ENCODE results near the gene CELSR3. TPM values are rescaled to one million over a fixed set of nuclear protein-coding genes. Genes with fewer than 3 reads are reported as not detected.

Gene CELSR3
- total RNA-seq, 1 experiment from 2014 or later, result 7.7 TPM

GRCh38 chr3:48695393-48695753, 32.7 kb upstream of the CELSR3 start:
- CTCF ChIA-PET, result no interaction called here
- no peak for TF ChIP-seq SIN3A (IDR thresholded peaks at IDR 0.05; ENCODE audit: borderline replicate concordance, insufficient read depth, low read depth, low read length)
- TF ChIP-seq TCF7L2 (IDR thresholded peaks at IDR 0.05; ENCODE audit: low read depth, low read length), result no peak
- no peak for TF ChIP-seq CTCF (IDR thresholded peaks at IDR 0.05)
- TF ChIP-seq REST (IDR thresholded peaks at IDR 0.05; ENCODE audit: insufficient read depth in 1 of 2, low read depth in 2 of 2, low read length in 1 of 2), result no peak
- no peak for TF ChIP-seq POLR2AphosphoS5 (IDR thresholded peaks at IDR 0.05; ENCODE audit: low read depth, low read length)
- Histone ChIP-seq H3K27me3 (ENCODE audit: control insufficient read depth, insufficient read depth, low read length) (no peaks in the 10 kb centered on the region), H3K4me3 (ENCODE audit: low read depth in 2 of 2, low read length in 2 of 2) (no peak overlapping the region), H3K27ac (ENCODE audit: low read length) (no peak overlapping the region), H3K36me3 (ENCODE audit: control insufficient read depth, insufficient read depth, low read length) (peaks cover 27% of the 10 kb centered on the region), H3K4me1 (ENCODE audit: control insufficient read depth, insufficient read depth, low read length) (peaks cover 7% of the 10 kb centered on the region; the same call in 1 of the 2 replicates), H3K9me3 (ENCODE audit: control insufficient read depth, insufficient read depth, low read depth, low read length) (no peaks in the 10 kb centered on the region)
- no TSS peak for BruUV-seq (replicated peaks)
- in situ Hi-C loops (cut with HindIII; ENCODE audit: low pct_unique_long_range_greater_than_20kb, low sequenced_read_pairs) (no loop called here), intact Hi-C loops (cut with micrococcal nuclease; ENCODE audit: unreplicated experiment) (no loop called here)
- POLR2A ChIA-PET, result no interaction called here
- ATAC-seq, result peak; percentile 24; the same call in 1 of the 2 replicates
- DNase-seq (ENCODE audit: low read depth, low spot score), result no peak

- ChIA-PET CTCF (no interaction called here), POLR2A (no interaction called here)
- ATAC-seq, result peak; percentile 82
- in situ Hi-C loops (cut with HindIII; ENCODE audit: low pct_unique_long_range_greater_than_20kb, low sequenced_read_pairs) (no loop called here), intact Hi-C loops (cut with micrococcal nuclease; ENCODE audit: unreplicated experiment) (no loop called here)
- no TSS peak for BruUV-seq (replicated peaks)
- Histone ChIP-seq H3K27ac (ENCODE audit: low read length) (no peak overlapping the region), H3K27me3 (ENCODE audit: control insufficient read depth, insufficient read depth, low read length) (no peaks in the 10 kb centered on the region), H3K9me3 (ENCODE audit: control insufficient read depth, insufficient read depth, low read depth, low read length) (no peaks in the 10 kb centered on the region), H3K36me3 (ENCODE audit: control insufficient read depth, insufficient read depth, low read length) (peaks cover 27% of the 10 kb centered on the region), H3K4me1 (ENCODE audit: control insufficient read depth, insufficient read depth, low read length) (peaks cover 7% of the 10 kb centered on the region; the same call in 1 of the 2 replicates), H3K4me3 (ENCODE audit: low read depth in 2 of 2, low read length in 2 of 2) (no peak overlapping the region)
- TF ChIP-seq CTCF (IDR thresholded peaks at IDR 0.05) (no peak), REST (IDR thresholded peaks at IDR 0.05; ENCODE audit: insufficient read depth in 1 of 2, low read depth in 2 of 2, low read length in 1 of 2) (no peak), TCF7L2 (IDR thresholded peaks at IDR 0.05; ENCODE audit: low read depth, low read length) (no peak), SIN3A (IDR thresholded peaks at IDR 0.05; ENCODE audit: borderline replicate concordance, insufficient read depth, low read depth, low read length) (no peak), POLR2AphosphoS5 (IDR thresholded peaks at IDR 0.05; ENCODE audit: low read depth, low read length) (no peak)
- DNase-seq (ENCODE audit: low read depth, low spot score), result no peak
Observed at GRCh38 chr3:48694610-48695392, 32.1 kb upstream of the CELSR3 start.
